Right atrium auricular region (tissue), 2 donors: ENCODE data around the gene PI3. TPM values are rescaled to one million over a fixed set of nuclear protein-coding genes. Genes with fewer than 3 reads are reported as not detected.

Experiments
- DNase-seq: peaks from one replicate; pipeline ENCODE4 v3.0.0-alpha.2; 2019; ENCODE audit warnings: low spot score
- H3K27ac ChIP-seq, 2 donors: fragments of 200-600 bp; sonication (generic); 1 replicate in 1 of 2; 2 replicates in 1 of 2; pipeline ENCODE4 v1.5.1; 2016 to 2019
- H3K27me3 ChIP-seq, 2 donors: fragments of 200-600 bp; sonication (generic); one replicate each; pipeline versions ENCODE4 v1.5.1 to v1.6.0; 2017 to 2019
- H3K36me3 ChIP-seq: fragments of 200-600 bp; sonication (generic); one replicate; pipeline ENCODE4 v1.5.1; 2016
- H3K4me1 ChIP-seq, 2 donors: fragments of 200-600 bp; sonication (generic); one replicate each; pipeline versions ENCODE4 v1.5.1 to v1.6.0; 2017 to 2019
- H3K4me3 ChIP-seq, 2 donors: fragments of 200-600 bp; sonication (generic); 1 replicate in 1 of 2; 2 replicates in 1 of 2; pipeline ENCODE4 v1.5.1; 2017 to 2019; ENCODE audit warnings: mild to moderate bottlenecking in 1 of 2, moderate library complexity in 1 of 2
- H3K9me3 ChIP-seq, 2 donors: fragments of 200-600 bp; sonication (generic); one replicate each; pipeline ENCODE4 v1.5.1; 2019
- CTCF ChIP-seq, 2 donors: fragments of 200-600 bp; sonication (generic); IDR thresholded peaks; one replicate each; pipeline ENCODE4 v1.5.1; 2019; ENCODE audit warnings: antibody characterized with exemption in 2 of 2
- total RNA-seq, 2 donors: library from RNA; depleted of rRNA; stranded (reverse); fragments of >200 nt; gene quantifications; one replicate each; pipeline ENCODE4 v1.1.0, GENCODE V29; 2016

PI3 gene
- total RNA-seq, 2 donors from 2014 or later, result not detected

- Histone ChIP-seq H3K36me3 (no peaks in the 10 kb centered on the region), H3K4me1 (no peaks in the 10 kb centered on the region), H3K4me3 (no peak overlapping the region), H3K27me3 (no peaks in the 10 kb centered on the region), H3K27ac (no peak overlapping the region), H3K9me3 (no peaks in the 10 kb centered on the region)
- DNase-seq, result no peak
- no peak for TF ChIP-seq CTCF (IDR thresholded peaks at IDR 0.05)
These were observed 48.4 kb downstream of the PI3 start for GRCh38 chr20:45223136-45223535.

Other genes starting within 250 kb of the PI3 start
- gene TOMM34, start 214.5 kb upstream of the PI3 start, total RNA-seq, result 10 to 100 TPM; 10.6 to 17.0 TPM
- gene STK4, start 208.4 kb upstream of the PI3 start, total RNA-seq, result 10 to 100 TPM in 1 of 2 donors, 1 to 10 TPM in 1; 7.3 to 12.6 TPM
- gene KCNS1, start 73.8 kb upstream of the PI3 start, total RNA-seq, result under 1 TPM; 0.33 to 0.39 TPM
- not detected for gene WFDC5, start 59.7 kb upstream of the PI3 start, total RNA-seq
- gene WFDC12, start 50.4 kb upstream of the PI3 start, total RNA-seq, result not detected
- not detected for gene SEMG1, start 32.1 kb downstream of the PI3 start, total RNA-seq
- gene SEMG2, start 46.5 kb downstream of the PI3 start, total RNA-seq, result not detected
- gene SLPI, start 79.7 kb downstream of the PI3 start, total RNA-seq, result 100 to 1,000 TPM in 1 of 2 donors, 10 to 100 TPM in 1; 57.3 to 306 TPM
- gene RBPJL, start 131.9 kb downstream of the PI3 start, total RNA-seq, result not detected
- not detected for gene MATN4, start 133.4 kb downstream of the PI3 start, total RNA-seq
- 10 to 100 TPM; 71.4 to 95.2 TPM for gene SDC4, start 173.5 kb downstream of the PI3 start, total RNA-seq
- 10 to 100 TPM; 31.7 to 41.9 TPM for gene SYS1, start 188.3 kb downstream of the PI3 start, total RNA-seq
- gene TP53TG5, start 203.4 kb downstream of the PI3 start, total RNA-seq, result not detected
- 100 to 1,000 TPM; 139 to 159 TPM for gene DBNDD2, start 233.4 kb downstream of the PI3 start, total RNA-seq
- gene PIGT, start 241.2 kb downstream of the PI3 start, total RNA-seq, result 100 to 1,000 TPM; 140 to 168 TPM